Central memory CD8-positive, alpha-beta T cell (primary cell): ENCODE measurements around the gene DLX6.

ENCODE experiments used
- ATAC-seq: fragments of 150-1000 bp; cut with Tn5 transposase; replicated peaks from 2 replicates; pipeline ENCODE4 v1.10.0; 2022; ENCODE audit warnings: mild to moderate bottlenecking, moderate FRiP score, moderate number of reproducible peaks; ENCODE audit not compliant: poor library complexity, severe bottlenecking; ENCODE audit errors: extremely low read depth
- DNase-seq, 2 donors: peaks; one replicate each; pipeline ENCODE4 v3.0.0; 2021; ENCODE audit warnings: low spot score in 2 of 2
- H3K27ac Mint-ChIP-seq: one replicate; pipeline ENCODE4 v1.8.0; 2022; ENCODE audit warnings: low read depth, mild to moderate bottlenecking, moderate library complexity, mixed read lengths
- H3K27me3 Mint-ChIP-seq: one replicate; pipeline ENCODE4 v1.8.0; 2022; ENCODE audit warnings: mixed read lengths
- H3K36me3 Mint-ChIP-seq: one replicate; pipeline ENCODE4 v1.8.0; 2022; ENCODE audit warnings: mild to moderate bottlenecking, moderate library complexity, mixed read lengths; ENCODE audit not compliant: insufficient read depth
- H3K4me1 Mint-ChIP-seq: one replicate; pipeline ENCODE4 v1.8.0; 2022; ENCODE audit warnings: mixed read lengths
- H3K4me3 Mint-ChIP-seq: one replicate; pipeline ENCODE4 v1.8.0; 2022; ENCODE audit warnings: mild to moderate bottlenecking, moderate library complexity, mixed read lengths
- H3K9me3 Mint-ChIP-seq: one replicate; pipeline ENCODE4 v1.8.0; 2022; ENCODE audit warnings: mixed read lengths

DLX6 gene

GRCh38 chr7:97016381-97017191 lies 11.2 kb downstream of the DLX6 start:
- H3K4me3 Mint-ChIP-seq, result no peak overlapping the region
- H3K27me3 Mint-ChIP-seq, result peaks cover 97% of the 10 kb centered on the region
- H3K4me1 Mint-ChIP-seq, result no peaks in the 10 kb centered on the region
- no peaks in the 10 kb centered on the region for H3K9me3 Mint-ChIP-seq
- ATAC-seq, result no peak
- DNase-seq, result no peak
- no peak overlapping the region for H3K27ac Mint-ChIP-seq
- H3K36me3 Mint-ChIP-seq, result peaks cover 5% of the 10 kb centered on the region

- DNase-seq, result no peak
- Mint-ChIP-seq H3K27ac (no peak overlapping the region), H3K27me3 (peaks cover 97% of the 10 kb centered on the region), H3K4me3 (no peak overlapping the region), H3K9me3 (no peaks in the 10 kb centered on the region), H3K36me3 (peaks cover 3% of the 10 kb centered on the region), H3K4me1 (no peaks in the 10 kb centered on the region)
- no peak for ATAC-seq
Observed at GRCh38 chr7:97017192-97018125, 12.1 kb downstream of the DLX6 start.

- no peak overlapping the region for H3K4me3 Mint-ChIP-seq
- H3K27ac Mint-ChIP-seq, result no peak overlapping the region
- H3K9me3 Mint-ChIP-seq, result no peaks in the 10 kb centered on the region
- H3K36me3 Mint-ChIP-seq, result peaks cover 3% of the 10 kb centered on the region
- peaks cover 97% of the 10 kb centered on the region for H3K27me3 Mint-ChIP-seq
- no peaks in the 10 kb centered on the region for H3K4me1 Mint-ChIP-seq
- DNase-seq (no peak), ATAC-seq (no peak)
Observed at GRCh38 chr7:97018126-97018601, 12.8 kb downstream of the DLX6 start.

- Mint-ChIP-seq H3K36me3 (peaks cover 3% of the 10 kb centered on the region), H3K9me3 (no peaks in the 10 kb centered on the region), H3K4me1 (peaks cover 1% of the 10 kb centered on the region), H3K27me3 (peaks cover 97% of the 10 kb centered on the region), H3K4me3 (no peak overlapping the region), H3K27ac (no peak overlapping the region)
- ATAC-seq (no peak), DNase-seq (no peak)
Observed at GRCh38 chr7:97018791-97019531, 13.6 kb downstream of the DLX6 start.

- no peaks in the 10 kb centered on the region for H3K9me3 Mint-ChIP-seq
- DNase-seq (no peak), ATAC-seq (no peak)
- peaks cover 5% of the 10 kb centered on the region for H3K36me3 Mint-ChIP-seq
- peaks cover 9% of the 10 kb centered on the region for H3K4me1 Mint-ChIP-seq
- H3K27ac Mint-ChIP-seq, result no peak overlapping the region
- H3K27me3 Mint-ChIP-seq, result peaks cover 97% of the 10 kb centered on the region
- H3K4me3 Mint-ChIP-seq, result no peak overlapping the region
Observed at GRCh38 chr7:97019710-97020225, 14.4 kb downstream of the DLX6 start.

GRCh38 chr7:97020601-97020995 lies 15.2 kb downstream of the DLX6 start:
- ATAC-seq, result no peak
- peaks cover 97% of the 10 kb centered on the region for H3K27me3 Mint-ChIP-seq
- peaks cover 11% of the 10 kb centered on the region for H3K4me1 Mint-ChIP-seq
- peaks cover 5% of the 10 kb centered on the region for H3K36me3 Mint-ChIP-seq
- H3K9me3 Mint-ChIP-seq, result no peaks in the 10 kb centered on the region
- H3K4me3 Mint-ChIP-seq, result no peak overlapping the region
- no peak overlapping the region for H3K27ac Mint-ChIP-seq
- DNase-seq, result no peak

GRCh38 chr7:97020996-97021746 lies 15.8 kb downstream of the DLX6 start:
- Mint-ChIP-seq H3K4me1 (peaks cover 16% of the 10 kb centered on the region), H3K36me3 (peaks cover 5% of the 10 kb centered on the region), H3K27me3 (peaks cover 97% of the 10 kb centered on the region), H3K27ac (no peak overlapping the region), H3K4me3 (no peak overlapping the region), H3K9me3 (no peaks in the 10 kb centered on the region)
- ATAC-seq (no peak), DNase-seq (no peak)

- peaks cover 24% of the 10 kb centered on the region for H3K4me1 Mint-ChIP-seq
- H3K4me3 Mint-ChIP-seq, result no peak overlapping the region
- H3K9me3 Mint-ChIP-seq, result no peaks in the 10 kb centered on the region
- ATAC-seq (no peak), DNase-seq (no peak)
- H3K27me3 Mint-ChIP-seq, result peaks cover 97% of the 10 kb centered on the region
- H3K36me3 Mint-ChIP-seq, result peaks cover 3% of the 10 kb centered on the region
- peak overlapping the region; percentile 50 for H3K27ac Mint-ChIP-seq
Observed at GRCh38 chr7:97021747-97022490, 16.6 kb downstream of the DLX6 start.

- Mint-ChIP-seq H3K9me3 (no peaks in the 10 kb centered on the region), H3K27ac (peak overlapping the region; percentile 50), H3K4me3 (no peak overlapping the region), H3K4me1 (peaks cover 32% of the 10 kb centered on the region), H3K27me3 (peaks cover 97% of the 10 kb centered on the region), H3K36me3 (peaks cover 2% of the 10 kb centered on the region)
- ATAC-seq (no peak), DNase-seq (no peak)
Observed at GRCh38 chr7:97022491-97023306, 17.3 kb downstream of the DLX6 start.

GRCh38 chr7:97024209-97025129 lies 19.1 kb downstream of the DLX6 start, which contains the start of gene DLX5:
TSS of gene DLX5 (minus strand) at chr7:97024831. CDS start at chr7:97024623, 208 bp downstream.
- H3K36me3 Mint-ChIP-seq, result peaks cover 2% of the 10 kb centered on the region

More at GRCh38 chr7:97024209-97025129, 19.1 kb downstream of the DLX6 start, which contains the start of gene DLX5:
- ATAC-seq (no peak), DNase-seq (no peak)
- Mint-ChIP-seq H3K9me3 (no peaks in the 10 kb centered on the region), H3K4me1 (peaks cover 35% of the 10 kb centered on the region), H3K27me3 (peaks cover 94% of the 10 kb centered on the region), H3K27ac (no peak within 1 kb of the TSS), H3K4me3 (peak within 1 kb of the TSS; percentile 31)
